H9 (cell line): ENCODE measurements around the gene BNIP5. TPM values are rescaled to one million over a fixed set of nuclear protein-coding genes. Genes with fewer than 3 reads are reported as not detected.

Experiments used
- DNase-seq: peaks from one replicate; pipeline ENCODE4 v3.0.0-alpha.2; 2017
- H2AFZ ChIP-seq: one replicate; pipeline ENCODE4 v1.6.1; 2013; ENCODE audit warnings: mild to moderate bottlenecking, low read length, control low read depth, moderate library complexity
- H2AK5ac ChIP-seq: 2 replicates; pipeline ENCODE4 v1.6.1; 2013; ENCODE audit warnings: low read length, control low read depth, mixed read lengths; ENCODE audit not compliant: insufficient read length
- H2BK120ac ChIP-seq: one replicate; pipeline ENCODE4 v1.6.1; 2013; ENCODE audit warnings: low read depth, mild to moderate bottlenecking, low read length, control low read depth, inconsistent platforms; ENCODE audit not compliant: poor library complexity, severe bottlenecking
- H2BK12ac ChIP-seq: 2 replicates; pipeline ENCODE4 v1.6.1; 2013; ENCODE audit warnings: low read length, control low read depth, mixed read lengths, low read depth; ENCODE audit not compliant: insufficient read length
- H2BK15ac ChIP-seq: 2 replicates; pipeline ENCODE4 v1.6.1; 2013; ENCODE audit warnings: low read depth, low read length, control low read depth
- H2BK20ac ChIP-seq: one replicate; pipeline ENCODE4 v1.6.1; 2013; ENCODE audit warnings: low read depth, mild to moderate bottlenecking, low read length, control low read depth, inconsistent platforms; ENCODE audit not compliant: poor library complexity, severe bottlenecking
- H2BK5ac ChIP-seq: 2 replicates; pipeline ENCODE4 v1.6.1; 2013; ENCODE audit warnings: low read length, control low read depth, mixed read lengths; ENCODE audit not compliant: insufficient read length
- H3K14ac ChIP-seq: 2 replicates; pipeline ENCODE4 v1.6.1; 2013; ENCODE audit warnings: low read length, control low read depth; ENCODE audit not compliant: insufficient read depth
- H3K18ac ChIP-seq: 2 replicates; pipeline ENCODE4 v1.6.1; 2013; ENCODE audit warnings: low read depth, mild to moderate bottlenecking, mixed read lengths, low read length, control low read depth; ENCODE audit not compliant: insufficient read length
- H3K23ac ChIP-seq: 2 replicates; pipeline ENCODE4 v1.6.1; 2013; ENCODE audit warnings: low read length, control low read depth, mixed read lengths, low read depth; ENCODE audit not compliant: insufficient read length
- H3K23me2 ChIP-seq: 2 replicates; pipeline ENCODE4 v1.6.1; 2013; ENCODE audit warnings: low read depth, mild to moderate bottlenecking, mixed read lengths, low read length, control low read depth; ENCODE audit not compliant: insufficient read length, poor library complexity, severe bottlenecking
- H3K27ac ChIP-seq: 2 replicates; pipeline ENCODE4 v1.5.1; 2013; ENCODE audit warnings: low read length, control low read depth, mixed read lengths, low read depth; ENCODE audit not compliant: insufficient read length
- H3K27me3 ChIP-seq: 2 replicates; pipeline ENCODE4 v1.6.1; 2013; ENCODE audit warnings: low read length, control low read depth, inconsistent platforms; ENCODE audit not compliant: insufficient read depth
- H3K4ac ChIP-seq: 2 replicates; pipeline ENCODE4 v1.6.1; 2013; ENCODE audit warnings: low read depth, mild to moderate bottlenecking, control low read depth, inconsistent platforms, low read length, moderate library complexity
- H3K4me1 ChIP-seq: 2 replicates; pipeline ENCODE4 v1.6.1; 2013; ENCODE audit warnings: low read length, control low read depth, inconsistent platforms; ENCODE audit not compliant: insufficient read depth
- H3K4me2 ChIP-seq: 2 replicates; pipeline ENCODE4 v1.6.1; 2013; ENCODE audit warnings: low read length, control low read depth, mixed read lengths; ENCODE audit not compliant: insufficient read length, insufficient read depth
- H3K56ac ChIP-seq: 2 replicates; pipeline ENCODE4 v1.6.1; 2013; ENCODE audit warnings: low read depth, mild to moderate bottlenecking, mixed read lengths, low read length, control low read depth; ENCODE audit not compliant: insufficient read length
- H3K79me1 ChIP-seq: 2 replicates; pipeline ENCODE4 v1.6.1; 2013; ENCODE audit warnings: low read depth, mild to moderate bottlenecking, moderate library complexity, low read length, control low read depth, inconsistent platforms; ENCODE audit not compliant: insufficient read depth, poor library complexity, severe bottlenecking
- H3K79me2 ChIP-seq: 2 replicates; pipeline ENCODE4 v1.6.1; 2013; ENCODE audit warnings: low read length, control low read depth, inconsistent platforms; ENCODE audit not compliant: insufficient read depth
- H3K9ac ChIP-seq: 2 replicates; pipeline ENCODE4 v1.6.1; 2013; ENCODE audit warnings: low read length, control low read depth, mixed read lengths; ENCODE audit not compliant: insufficient read length; ENCODE audit errors: extremely low read depth
- H3K9me3 ChIP-seq: one replicate; pipeline ENCODE4 v1.6.1; 2013; ENCODE audit warnings: low read depth, low read length, inconsistent platforms; ENCODE audit not compliant: control insufficient read depth
- H3T11ph ChIP-seq: one replicate; pipeline ENCODE4 v1.6.1; 2013; ENCODE audit warnings: mild to moderate bottlenecking, low read length, control low read depth, inconsistent platforms
- H4K20me1 ChIP-seq: one replicate; pipeline ENCODE4 v1.6.1; 2013; ENCODE audit not compliant: control insufficient read depth, insufficient read length, insufficient read depth
- H4K5ac ChIP-seq: 2 replicates; pipeline ENCODE4 v1.6.1; 2013; ENCODE audit warnings: low read depth, mild to moderate bottlenecking, mixed read lengths, low read length, control low read depth; ENCODE audit not compliant: insufficient read length
- H4K8ac ChIP-seq: replicated peaks from 2 replicates; pipeline ENCODE4 v1.6.1; 2013; ENCODE audit warnings: low read length, control low read depth, mixed read lengths, low read depth; ENCODE audit not compliant: insufficient read length
- H4K91ac ChIP-seq: 2 replicates; pipeline ENCODE4 v1.6.1; 2013; ENCODE audit warnings: low read depth, mild to moderate bottlenecking, moderate library complexity, mixed read lengths, low read length, control low read depth; ENCODE audit not compliant: insufficient read length
- H3K27ac Mint-ChIP-seq, 3 experiments: 2 replicates in 2 of 3; 3 replicates in 1 of 3; pipeline ENCODE4 v1.8.0; 2020 to 2021; ENCODE audit warnings: mixed read lengths in 3 of 3, mild to moderate bottlenecking in 1 of 3, moderate library complexity in 1 of 3
- H3K27me3 Mint-ChIP-seq: 2 replicates; pipeline ENCODE4 v1.8.0; 2021; ENCODE audit warnings: low read depth, mild to moderate bottlenecking, moderate library complexity, mixed read lengths
- H3K36me3 Mint-ChIP-seq, 3 experiments: 2 replicates in 2 of 3; 3 replicates in 1 of 3; pipeline ENCODE4 v1.8.0; 2020 to 2021; ENCODE audit warnings: low read depth in 3 of 3, mixed read lengths in 3 of 3; ENCODE audit not compliant: insufficient read depth in 1 of 3
- H3K4me1 Mint-ChIP-seq, 2 experiments: 2 replicates each; pipeline ENCODE4 v1.8.0; 2020; ENCODE audit warnings: mixed read lengths in 2 of 2
- H3K4me3 Mint-ChIP-seq, 2 experiments: 2 replicates in 1 of 2; 3 replicates in 1 of 2; pipeline ENCODE4 v1.8.0; 2020 to 2021; ENCODE audit warnings: mild to moderate bottlenecking in 2 of 2, mixed read lengths in 2 of 2, moderate library complexity in 1 of 2
- H3K9me3 Mint-ChIP-seq, 2 experiments: 2 replicates in 1 of 2; 3 replicates in 1 of 2; pipeline ENCODE4 v1.8.0; 2020; ENCODE audit warnings: mild to moderate bottlenecking in 2 of 2, mixed read lengths in 2 of 2, moderate library complexity in 1 of 2
- CTCF ChIP-seq: fragments of 200-600 bp; sonication (generic); conservative IDR thresholded peaks from 3 replicates; pipeline ENCODE4 v1.8.0; 2021; ENCODE audit warnings: antibody characterized with exemption, mild to moderate bottlenecking
- WGBS: extraction: QIAGEN DNeasy Blood & Tissue Kit; methylation state at CpG from one replicate; pipeline ENCODE4 v1.1.7; 2013; ENCODE audit warnings: missing lambda C conversion rate, low lambda C conversion rate, mixed read lengths; ENCODE audit not compliant: insufficient read length; ENCODE audit errors: extremely low coverage; 5-methylcytosine and 5-hydroxymethylcytosine counted together
- total RNA-seq: library from RNA; stranded (reverse); gene quantifications from 2 replicates; pipeline ENCODE4 v1.2.1, GENCODE V29; 2021

Gene BNIP5
- total RNA-seq, 1 experiment from 2014 or later: not detected

DNA sequence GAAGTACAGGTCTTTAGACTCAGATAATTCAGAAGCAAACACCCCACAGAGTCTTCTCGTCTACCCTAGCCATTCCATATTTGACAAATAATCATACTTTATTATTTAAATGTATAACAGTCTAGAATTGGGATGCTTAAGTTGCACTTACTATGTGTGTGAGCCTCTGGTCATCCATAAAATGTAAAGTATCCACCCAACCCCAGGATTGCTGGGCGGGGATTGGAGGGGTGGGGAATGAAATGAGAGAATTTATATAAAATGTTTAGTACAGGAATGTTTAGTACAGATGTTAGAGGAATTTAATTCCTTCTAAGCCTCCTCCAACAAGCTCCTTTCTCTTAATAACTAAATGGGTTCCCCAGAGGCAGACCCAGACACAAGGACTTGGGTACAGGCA, 16.9 kb downstream of the BNIP5 start:
- Histone ChIP-seq H3K14ac (no peak overlapping the region), H3K18ac (no peak overlapping the region), H4K91ac (no peak overlapping the region), H3K9ac (no peak overlapping the region), H3K4me1 (no peaks in the 10 kb centered on the region), H3K79me1 (no peaks in the 10 kb centered on the region), H3K4me2 (no peak overlapping the region), H3K4ac (no peak overlapping the region), H3K9me3 (no peaks in the 10 kb centered on the region), H3K23me2 (no peaks in the 10 kb centered on the region), H4K5ac (no peak overlapping the region), H3K79me2 (no peaks in the 10 kb centered on the region), H4K20me1 (no peaks in the 10 kb centered on the region), H2BK15ac (no peak overlapping the region), H2AK5ac (no peak overlapping the region), H3K27me3 (no peaks in the 10 kb centered on the region), H3K23ac (no peak overlapping the region), H2BK120ac (no peak overlapping the region), H2BK20ac (no peak overlapping the region), H2BK5ac (no peak overlapping the region), H3K27ac (no peak overlapping the region), H2BK12ac (no peak overlapping the region), H4K8ac (no peak overlapping the region), H2AFZ (no peak overlapping the region), H3T11ph (no peak overlapping the region), H3K56ac (no peak overlapping the region)
- Mint-ChIP-seq H3K27ac (no peak overlapping the region; a peak in 1 of 7 replicates), H3K4me3 (no peak overlapping the region), H3K36me3 (no peaks in the 10 kb centered on the region), H3K27me3 (peaks cover 6% of the 10 kb centered on the region), H3K9me3 (no peaks in the 10 kb centered on the region; a peak in 1 of 5 replicates), H3K4me1 (peaks cover 14 to 35% of the 10 kb centered on the region in 2 experiments)
- no peak for DNase-seq
- TF ChIP-seq CTCF: no peak
- WGBS: no CpG with 5 or more reads among the region's 2 CpGs
